Measurements from ENCODE around the gene ZNF783.

DNA sequence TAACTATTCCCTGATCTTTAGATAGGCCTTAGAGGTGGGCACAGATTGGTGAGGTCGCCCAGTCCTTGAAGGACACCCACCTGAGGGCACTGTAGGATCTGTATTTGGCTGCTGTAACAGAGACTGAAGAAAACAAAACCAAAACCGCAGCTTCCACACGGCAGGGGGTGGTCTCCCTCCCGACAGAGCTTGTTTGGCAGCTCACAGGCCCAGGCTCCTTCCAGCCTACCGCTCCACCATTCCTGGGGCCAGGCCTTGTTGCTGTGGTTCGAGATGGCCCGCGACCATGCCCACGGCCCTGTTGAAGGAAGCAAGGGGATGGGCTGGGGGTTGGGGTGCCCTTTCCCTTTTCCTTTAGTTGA is 30.4 kb downstream of the ZNF783 start:
- TF ChIP-seq, protein P1, sequence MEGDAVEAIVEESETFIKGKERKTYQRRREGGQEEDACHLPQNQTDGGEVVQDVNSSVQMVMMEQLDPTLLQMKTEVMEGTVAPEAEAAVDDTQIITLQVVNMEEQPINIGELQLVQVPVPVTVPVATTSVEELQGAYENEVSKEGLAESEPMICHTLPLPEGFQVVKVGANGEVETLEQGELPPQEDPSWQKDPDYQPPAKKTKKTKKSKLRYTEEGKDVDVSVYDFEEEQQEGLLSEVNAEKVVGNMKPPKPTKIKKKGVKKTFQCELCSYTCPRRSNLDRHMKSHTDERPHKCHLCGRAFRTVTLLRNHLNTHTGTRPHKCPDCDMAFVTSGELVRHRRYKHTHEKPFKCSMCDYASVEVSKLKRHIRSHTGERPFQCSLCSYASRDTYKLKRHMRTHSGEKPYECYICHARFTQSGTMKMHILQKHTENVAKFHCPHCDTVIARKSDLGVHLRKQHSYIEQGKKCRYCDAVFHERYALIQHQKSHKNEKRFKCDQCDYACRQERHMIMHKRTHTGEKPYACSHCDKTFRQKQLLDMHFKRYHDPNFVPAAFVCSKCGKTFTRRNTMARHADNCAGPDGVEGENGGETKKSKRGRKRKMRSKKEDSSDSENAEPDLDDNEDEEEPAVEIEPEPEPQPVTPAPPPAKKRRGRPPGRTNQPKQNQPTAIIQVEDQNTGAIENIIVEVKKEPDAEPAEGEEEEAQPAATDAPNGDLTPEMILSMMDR (IDR thresholded peaks at IDR 0.05; ENCODE audit: poor library complexity) = no peak
- TF ChIP-seq EZH2 (IDR thresholded peaks at IDR 0.05; ENCODE audit: borderline replicate concordance) = no peak
- TF ChIP-seq EZH2phosphoT487 (IDR thresholded peaks at IDR 0.05; ENCODE audit: low read depth, severe bottlenecking, unreplicated experiment) = no peak

All from hepatocyte (in vitro differentiated cells).